Stimulated activated CD8-positive, alpha-beta memory T cell treated with anti-CD3 and anti-CD28 coated beads, Interleukin-7, amount 100 ng/mL, for 1 hour (primary cell): ENCODE results near the gene MZT2B.
"Not testable (repeated sequence)": the region's sequence is repeated elsewhere in the genome, so short reads cannot be mapped to it uniquely, and the experiment has no call there.

Source experiments
- DNase-seq, 2 donors: peaks; one replicate each; pipeline ENCODE4 v3.0.0-alpha.2; 2020; ENCODE audit warnings: low read depth in 2 of 2

Gene MZT2B

GRCh38 chr2:130219147-130219546 is 37.1 kb downstream of the MZT2B start:
- not testable (repeated sequence) for DNase-seq

- not testable (repeated sequence) for DNase-seq
Observed at GRCh38 chr2:130220505-130220904, 38.4 kb downstream of the MZT2B start.

DNA sequence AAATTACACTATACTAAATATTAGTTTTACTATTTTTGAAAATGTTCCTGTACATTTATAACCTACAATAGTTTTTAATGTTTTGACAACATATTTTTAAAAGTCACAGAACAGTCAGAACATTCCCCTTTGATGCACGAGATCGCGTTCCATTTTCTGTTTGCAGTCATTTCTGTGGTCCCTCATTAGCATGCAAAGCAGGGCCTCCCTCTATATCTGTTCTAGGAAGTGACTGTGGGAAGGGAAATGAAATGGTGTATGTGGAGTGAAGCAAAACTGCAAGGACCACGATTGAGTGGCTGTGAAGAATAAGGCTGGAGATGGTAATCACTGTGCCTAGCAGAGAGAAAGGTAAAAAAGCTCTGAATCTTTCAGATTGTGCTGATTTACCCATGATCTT is 40.5 kb downstream of the MZT2B start:
- not testable (repeated sequence) for DNase-seq

DNA sequence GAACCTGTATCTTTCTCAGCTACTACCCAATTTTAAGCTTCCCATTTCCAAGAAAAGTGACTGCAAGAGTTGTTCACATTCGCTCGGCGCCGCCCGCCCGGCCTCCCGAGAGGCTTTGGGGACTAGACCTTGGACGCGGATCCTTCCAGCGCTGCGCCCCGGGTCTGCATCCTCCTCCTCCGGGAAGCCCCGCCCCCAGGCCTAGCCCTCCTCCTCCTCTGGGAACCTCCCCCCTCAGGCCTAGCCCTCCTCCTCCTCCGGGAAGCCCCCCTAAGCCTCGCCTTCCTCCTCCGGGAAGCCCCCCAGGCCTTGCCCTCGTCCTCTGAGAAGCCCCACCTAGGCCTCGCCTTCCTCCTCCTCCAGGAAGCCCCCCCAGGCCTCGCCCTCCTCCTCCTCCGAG is 45.9 kb downstream of the MZT2B start:
- not testable (repeated sequence) for DNase-seq

DNA sequence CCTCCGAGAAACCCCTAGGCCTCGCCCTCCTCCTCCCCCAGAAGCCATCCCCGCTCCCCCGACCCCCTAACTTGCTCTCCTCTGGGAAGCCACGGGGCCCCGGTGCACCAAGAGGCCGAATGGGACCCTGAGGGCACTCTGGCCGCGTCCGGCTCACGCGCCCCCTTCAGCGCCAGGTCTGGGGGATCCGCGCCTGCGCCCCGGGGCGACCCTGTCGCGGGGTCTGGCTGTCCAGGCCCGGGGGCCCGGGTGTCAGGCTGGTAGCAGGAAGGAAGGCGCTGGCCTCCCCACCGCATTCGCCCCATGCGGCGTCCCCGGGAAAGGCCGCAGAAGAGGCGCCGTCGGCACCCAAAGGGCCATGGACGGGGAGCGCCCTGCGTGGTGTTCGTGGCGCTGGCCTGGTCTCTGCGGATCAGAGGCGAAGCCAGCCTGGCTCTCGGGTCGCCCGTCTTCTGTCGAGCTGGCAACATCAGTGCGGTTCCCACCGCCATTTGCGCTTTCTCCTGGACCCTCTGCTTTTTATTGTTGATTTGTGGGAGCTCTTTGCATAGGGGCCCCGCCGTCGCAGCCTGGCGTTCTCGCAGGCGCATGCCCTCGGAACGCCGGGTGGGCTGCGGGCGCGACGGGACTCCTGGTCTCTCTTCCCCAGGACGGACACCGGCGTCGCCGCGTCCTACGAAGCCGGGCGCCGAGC is 46.6 kb downstream of the MZT2B start:
- DNase-seq = not testable (repeated sequence)

DNA sequence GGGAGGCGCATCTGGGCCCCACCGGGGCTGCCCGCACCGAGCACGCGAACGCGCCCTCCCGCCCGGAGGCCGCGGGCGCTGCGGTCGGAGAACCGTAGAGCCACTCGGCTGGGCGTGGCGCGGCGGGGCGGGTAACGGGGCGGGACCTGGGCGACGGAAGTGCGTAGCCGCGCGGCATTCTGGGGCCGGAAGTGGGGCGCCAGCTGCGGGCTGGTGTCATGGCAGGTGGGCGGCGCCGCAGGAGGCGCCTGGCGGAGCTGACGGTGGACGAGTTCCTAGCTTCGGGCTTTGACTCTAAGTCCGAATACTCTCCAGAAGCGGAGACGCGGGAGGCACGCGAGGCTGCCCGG is 47.1 kb downstream of the MZT2B start:
- DNase-seq = not testable (repeated sequence)

- DNase-seq = not testable (repeated sequence)
Observed at GRCh38 chr2:130230376-130230775, 48.3 kb downstream of the MZT2B start.

DNA sequence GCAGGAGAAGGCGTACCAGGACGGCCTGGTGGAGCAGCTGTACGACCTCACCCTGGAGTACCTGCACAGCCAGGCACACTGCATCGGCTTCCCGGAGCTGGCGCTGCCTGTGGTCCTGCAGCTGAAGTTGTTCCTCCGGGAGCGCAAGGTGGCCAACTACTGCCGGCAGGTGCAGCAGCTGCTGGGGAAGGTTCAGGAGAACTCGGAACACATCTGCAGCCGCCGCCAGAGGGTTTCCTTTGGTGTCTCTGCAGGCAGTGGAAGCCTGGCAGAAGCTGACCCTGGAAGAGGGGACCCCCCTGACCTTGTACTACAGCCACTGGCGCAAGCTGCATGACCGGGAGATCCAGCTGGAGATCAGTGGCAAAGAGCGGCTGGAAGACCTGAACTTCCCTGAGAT is 48.8 kb downstream of the MZT2B start:
- DNase-seq = not testable (repeated sequence)

DNA sequence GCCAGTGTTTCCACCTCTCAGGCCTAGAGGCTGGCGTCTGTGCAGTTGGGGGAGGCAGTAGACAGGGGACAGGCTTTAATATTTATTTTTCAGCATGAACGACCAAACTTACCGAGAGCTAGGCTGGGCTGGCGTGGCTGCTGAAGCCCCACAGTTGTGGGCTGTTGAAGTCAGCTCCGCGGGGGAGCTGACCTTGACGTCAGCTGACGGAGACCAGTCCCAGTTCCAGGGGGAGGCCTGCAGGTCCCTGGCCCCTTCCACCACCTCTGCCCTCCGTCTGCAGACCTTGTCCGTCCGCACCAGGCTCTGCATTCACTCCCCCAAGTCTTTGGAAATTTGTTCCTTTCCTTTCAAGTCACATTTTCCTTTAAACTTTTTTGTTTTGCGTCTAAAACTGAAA is 49.6 kb downstream of the MZT2B start:
- no peak for DNase-seq

GRCh38 chr2:130233066-130233465 is 51.0 kb downstream of the MZT2B start:
- DNase-seq = not testable (repeated sequence)

- not testable (repeated sequence) for DNase-seq
Observed at GRCh38 chr2:130239581-130239980, 57.5 kb downstream of the MZT2B start.
